ENCODE measurements around the gene PARL.
"Not testable (repeated sequence)": the region's sequence is repeated elsewhere in the genome, so short reads cannot be mapped to it uniquely, and the experiment has no call there.

PARL gene

DNA sequence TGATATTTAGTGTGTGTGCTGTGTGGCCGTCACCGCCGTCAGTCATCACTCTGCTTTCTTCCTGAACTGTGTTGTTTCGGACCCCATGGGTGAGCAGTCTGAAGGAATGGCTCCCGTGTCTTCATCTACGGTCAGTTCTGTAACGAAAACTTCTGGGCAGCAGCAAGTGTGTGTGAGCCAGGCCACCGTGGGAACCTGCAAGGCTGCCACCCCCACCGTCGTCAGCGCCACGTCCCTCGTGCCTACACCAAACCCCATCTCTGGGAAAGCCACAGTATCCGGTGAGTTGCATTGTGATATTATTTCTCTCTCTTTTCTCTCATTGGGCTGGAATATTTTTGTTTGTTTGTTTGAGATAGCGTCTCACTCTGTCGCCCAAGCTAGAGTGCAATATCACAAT, 94.0 kb downstream of the PARL start:
- DNase-seq (ENCODE audit: low read depth in 2 of 2, low spot score in 1 of 2), result no peak

DNA sequence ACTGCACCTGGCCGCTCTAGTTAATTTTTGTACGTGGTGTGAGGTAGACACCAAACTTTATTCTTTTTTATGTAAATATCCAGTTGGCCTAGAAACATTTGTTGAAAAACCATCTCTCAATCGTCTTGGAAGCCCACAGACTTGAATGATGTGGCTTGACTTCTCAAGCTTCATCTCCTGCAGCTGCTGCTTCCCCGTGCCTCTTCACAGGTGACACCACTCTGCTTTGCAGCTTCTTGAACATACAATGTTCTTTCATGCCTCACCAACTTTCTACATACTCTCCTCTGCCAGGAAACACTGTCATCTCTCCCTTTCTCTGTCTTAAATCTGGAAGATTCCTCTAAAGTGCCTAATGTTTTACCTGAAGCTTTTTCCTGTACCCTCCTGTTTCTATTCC, 94.9 kb downstream of the PARL start:
- DNase-seq (ENCODE audit: low read depth in 2 of 2, low spot score in 1 of 2), result no peak

DNA sequence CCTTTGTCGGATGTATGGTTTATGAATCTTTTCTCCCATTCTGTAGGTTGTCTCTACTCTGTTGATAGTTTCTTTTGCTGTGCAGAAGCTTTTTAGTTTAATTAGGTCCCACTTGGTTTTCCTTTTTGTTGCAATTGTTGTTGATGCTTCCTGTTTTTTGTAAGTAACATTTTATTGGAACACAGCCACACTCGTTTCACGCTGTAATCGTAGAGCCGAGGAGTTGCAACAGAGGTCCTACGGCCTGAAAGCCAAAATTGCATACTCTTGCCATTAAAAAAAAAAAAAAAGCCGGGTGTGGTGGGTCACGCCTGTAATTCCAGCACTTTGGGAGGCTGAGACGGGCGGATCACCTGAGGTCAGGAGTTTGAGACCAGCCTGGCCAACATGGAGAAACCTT, 100.2 kb downstream of the PARL start:
- DNase-seq (ENCODE audit: low read depth in 2 of 2, low spot score in 1 of 2), result not testable (repeated sequence)

DNA sequence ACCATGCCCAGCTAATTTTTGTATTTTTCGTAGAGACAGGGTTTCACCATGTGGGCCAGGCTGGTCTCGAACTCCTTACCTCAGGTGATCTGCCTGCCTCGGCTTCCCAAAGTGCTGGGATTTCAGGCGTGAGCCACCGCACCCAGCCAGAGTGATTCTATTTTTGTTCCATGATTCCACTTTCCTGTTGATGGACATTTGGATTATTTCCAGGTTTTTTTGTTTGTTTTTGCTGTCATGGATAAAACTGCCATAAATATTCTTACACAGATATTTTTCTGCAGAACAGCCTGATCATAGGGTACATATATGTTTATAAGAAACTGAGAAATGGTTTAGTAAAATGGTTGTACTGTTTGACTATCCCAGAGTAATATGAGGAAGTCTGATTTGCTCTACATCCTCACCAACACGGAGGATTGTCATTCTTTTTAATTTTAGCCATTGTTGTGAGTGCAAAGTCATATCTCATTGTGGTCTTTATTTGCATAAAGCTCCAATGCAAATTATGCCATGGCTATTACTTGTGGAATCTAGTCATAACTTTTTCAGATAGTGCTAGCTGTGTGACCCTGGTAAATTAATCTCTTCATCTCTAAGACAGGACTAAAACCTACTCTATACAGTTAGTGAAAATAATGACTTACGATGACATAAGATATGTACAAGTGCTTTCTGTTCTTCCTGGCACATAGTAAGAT, 102.0 kb downstream of the PARL start:
- DNase-seq (ENCODE audit: low read depth in 2 of 2, low spot score in 1 of 2), result no peak

DNA sequence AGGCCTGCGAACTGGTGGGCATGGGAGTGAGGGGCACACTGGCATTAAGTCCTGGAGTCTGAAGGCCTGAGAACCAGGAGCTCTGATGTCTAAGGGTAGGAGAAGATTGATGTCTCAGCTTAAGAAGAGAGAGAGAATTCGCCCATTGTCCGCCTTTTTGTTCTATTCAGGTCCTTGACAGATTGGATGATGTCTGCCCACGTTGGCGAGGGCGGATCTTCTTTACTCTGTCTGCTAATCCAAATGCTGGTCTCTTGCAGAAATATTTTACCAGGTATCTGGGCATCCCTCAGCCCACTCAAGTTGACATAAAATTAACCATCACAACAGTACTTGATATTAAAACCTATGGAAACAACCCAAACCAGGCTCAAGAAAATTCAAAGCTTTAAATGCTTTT, 103.4 kb downstream of the PARL start:
- DNase-seq (ENCODE audit: low read depth in 2 of 2, low spot score in 1 of 2), result no peak

DNA sequence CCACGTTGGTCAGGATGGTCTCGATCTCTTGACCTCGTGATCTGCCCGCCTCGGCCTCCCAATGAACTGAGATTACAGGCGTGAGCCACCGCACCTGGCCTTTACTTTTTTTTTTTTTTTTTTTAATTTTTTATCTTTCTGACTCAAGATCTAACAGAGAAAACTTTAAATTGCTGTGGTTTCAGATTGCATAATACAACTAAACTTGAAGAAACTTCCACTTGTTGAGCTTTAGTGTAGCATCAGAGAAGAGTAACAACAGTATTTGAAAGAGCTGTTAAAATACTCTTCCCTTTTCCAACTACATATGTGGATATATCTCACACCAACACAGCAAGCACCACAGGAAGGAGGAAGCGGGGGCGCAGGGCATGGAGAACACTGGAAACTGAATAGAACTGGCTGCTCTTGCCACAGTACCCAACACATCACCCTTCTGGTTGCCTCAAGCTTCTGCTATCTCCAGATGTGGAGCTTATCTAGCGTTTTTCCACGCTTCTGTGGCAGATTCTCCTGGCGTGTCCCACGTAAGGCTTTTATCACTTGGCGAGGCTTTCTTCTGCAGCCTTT, 104.7 kb downstream of the PARL start:
- DNase-seq (ENCODE audit: low read depth in 2 of 2, low spot score in 1 of 2), result no peak

Data from stimulated activated CD8-positive, alpha-beta memory T cell treated with anti-CD3 and anti-CD28 coated beads, Interleukin-4, amount 100 ng/mL, for 1 hour (primary cell).